Mucosa of stomach (tissue), 1 donor: ENCODE results near the gene RPL9.

Experiments used
- H3K27me3 ChIP-seq: one replicate; pipeline ENCODE4 v1.7.0; 2013; ENCODE audit warnings: mild to moderate bottlenecking, low read length; ENCODE audit not compliant: control insufficient read depth, insufficient read depth
- H3K36me3 ChIP-seq: one replicate; pipeline ENCODE4 v1.7.0; 2013; ENCODE audit warnings: low read length; ENCODE audit not compliant: control insufficient read depth, insufficient read depth
- H3K4me1 ChIP-seq: one replicate; pipeline ENCODE4 v1.7.0; 2013; ENCODE audit warnings: mild to moderate bottlenecking, low read length; ENCODE audit not compliant: control insufficient read depth, insufficient read depth
- H3K4me3 ChIP-seq: one replicate; pipeline ENCODE4 v1.7.0; 2013; ENCODE audit warnings: low read length
- H3K9ac ChIP-seq: one replicate; pipeline ENCODE4 v1.7.0; 2013; ENCODE audit warnings: mild to moderate bottlenecking, low read length, moderate library complexity
- H3K9me3 ChIP-seq: one replicate; pipeline ENCODE4 v1.7.0; 2013; ENCODE audit warnings: mild to moderate bottlenecking, low read length, moderate library complexity; ENCODE audit not compliant: control insufficient read depth
- donor health status: Pancreatic carcinoma.

RPL9 gene

GRCh38 chr4:39406763-39407583 lies 51.7 kb downstream of the RPL9 start, which contains the start of gene KLB:
Gene KLB (plus strand): TSS chr4:39406930. CDS start chr4:39406950, 20 bp downstream.
- no peak within 1 kb of the TSS for H3K4me3 ChIP-seq
- H3K9ac ChIP-seq = no peak within 1 kb of the TSS
- H3K9me3 ChIP-seq = no peaks in the 10 kb centered on the region
- no peaks in the 10 kb centered on the region for H3K36me3 ChIP-seq
- H3K27me3 ChIP-seq = no peaks in the 10 kb centered on the region
- no peaks in the 10 kb centered on the region for H3K4me1 ChIP-seq
